COR-L47 (cell line): Measurements from ENCODE around the gene BTD.
"Not testable (repeated sequence)": the region's sequence is repeated elsewhere in the genome, so short reads cannot be mapped to it uniquely, and the experiment has no call there.

Experiments
- DNase-seq: peaks from one replicate; lab custom pipeline; 2025; lab: John Stamatoyannopoulos, UW

BTD gene

DNA sequence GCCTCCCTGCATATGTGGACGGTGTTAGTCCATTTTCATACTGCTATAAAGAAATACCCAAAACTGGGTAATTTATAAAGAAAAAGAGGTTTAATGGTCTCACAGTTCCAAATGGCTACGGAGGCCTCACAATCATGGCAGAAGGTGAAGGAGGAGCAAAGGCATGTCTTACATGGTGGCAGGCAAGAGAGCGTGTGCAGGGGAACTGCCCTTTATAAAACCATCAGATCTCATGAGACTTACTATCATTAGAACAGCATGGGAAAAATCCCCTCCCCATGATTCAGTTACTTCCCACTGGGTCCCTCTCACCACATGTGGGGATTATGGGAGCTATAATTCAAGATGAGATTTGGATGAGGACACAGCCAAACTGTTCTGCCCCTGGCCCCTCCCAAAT, 1.3 kb downstream of the BTD start:
- not testable (repeated sequence) for DNase-seq

DNA sequence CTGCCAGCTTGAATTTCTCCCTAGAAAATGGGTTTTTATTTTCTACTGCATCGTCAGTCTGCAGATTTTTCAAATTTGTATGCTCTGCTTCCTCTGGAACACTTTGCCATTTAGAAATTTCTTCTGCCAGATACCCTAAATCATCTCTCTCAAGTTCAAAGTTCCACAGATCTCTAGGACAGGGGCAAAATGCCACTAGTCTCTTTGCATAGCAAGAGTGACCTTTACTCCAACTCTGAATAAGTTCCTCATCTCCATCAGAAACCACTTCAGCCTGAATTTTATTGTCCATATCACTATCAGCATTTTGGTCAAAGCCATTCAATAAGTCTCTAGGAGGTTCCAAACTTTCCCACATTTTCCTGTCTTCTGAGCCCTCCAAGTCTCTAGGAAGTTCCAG, 3.0 kb downstream of the BTD start:
- DNase-seq, result not testable (repeated sequence)

DNA sequence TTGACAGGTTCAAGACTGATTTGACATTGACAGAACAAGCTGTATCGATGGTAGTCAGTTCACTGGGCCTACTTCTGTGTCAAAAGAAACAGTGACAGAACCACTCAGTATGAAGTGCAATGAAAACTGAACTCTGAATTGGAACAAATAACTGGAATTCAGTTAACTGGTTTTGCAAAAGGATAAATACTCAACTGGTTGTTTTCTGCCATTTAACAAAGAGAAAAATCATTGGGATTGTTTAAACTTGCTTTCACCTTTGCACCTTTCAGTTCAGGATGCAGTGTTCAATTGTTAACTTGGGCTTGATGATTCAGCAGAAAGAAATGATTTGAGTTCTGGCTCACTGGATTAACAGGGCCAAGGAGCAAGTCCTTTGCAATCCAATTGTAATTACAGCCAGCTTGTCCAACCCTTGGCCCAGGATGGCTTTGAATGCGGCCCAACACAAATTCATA, 4.9 kb downstream of the BTD start:
- no peak for DNase-seq

DNA sequence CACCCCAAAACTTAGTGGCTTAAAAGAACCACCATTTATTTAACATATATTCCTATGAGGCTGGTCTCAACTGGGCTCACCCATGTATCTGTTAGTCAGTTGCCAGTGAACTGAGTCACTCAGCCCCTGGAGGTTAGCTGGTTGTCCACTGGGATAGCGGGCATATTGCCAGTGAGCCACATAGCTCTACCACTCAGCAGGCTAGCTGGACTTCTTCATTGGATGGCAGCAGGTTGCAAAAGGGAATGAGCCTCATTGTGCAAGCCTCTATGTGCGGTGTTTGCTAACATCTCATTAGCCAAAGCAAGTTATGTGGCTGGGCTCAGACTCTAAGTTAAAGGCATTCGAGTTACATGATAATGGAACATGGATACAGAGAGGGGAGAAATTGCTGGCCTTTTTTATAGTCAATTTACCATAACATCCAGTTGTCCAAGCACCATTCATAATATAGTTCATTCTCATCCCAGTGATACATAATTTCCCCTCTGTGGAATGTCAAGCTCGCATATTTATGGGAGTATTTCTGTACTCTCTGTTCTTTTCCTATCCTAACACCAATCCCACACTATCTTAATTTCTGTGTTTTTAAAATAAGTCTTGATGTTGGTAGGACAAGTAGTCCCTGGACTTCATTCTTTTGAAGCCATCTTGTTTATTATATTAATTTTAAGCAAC, 8.7 kb downstream of the BTD start:
- DNase-seq, result no peak

DNA sequence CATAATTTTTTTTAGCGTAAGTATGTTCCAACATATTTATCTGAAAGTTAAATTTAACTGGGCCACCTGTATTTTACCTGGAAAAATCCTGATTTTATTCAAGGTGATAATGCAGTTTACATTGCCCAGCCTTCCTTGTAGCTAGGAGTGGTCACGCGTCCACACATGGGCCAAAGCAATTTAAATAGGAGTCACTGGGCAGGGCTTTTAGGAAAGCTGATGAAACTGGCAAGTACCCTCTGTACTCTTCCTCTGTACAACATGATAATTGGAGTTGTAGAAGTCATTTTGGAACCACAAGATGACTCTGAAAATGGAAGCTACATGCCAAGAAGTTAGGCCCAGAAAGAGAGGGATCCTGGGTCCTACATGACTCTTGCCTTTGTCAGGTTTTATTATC, 9.5 kb downstream of the BTD start:
- DNase-seq, result no peak

DNA sequence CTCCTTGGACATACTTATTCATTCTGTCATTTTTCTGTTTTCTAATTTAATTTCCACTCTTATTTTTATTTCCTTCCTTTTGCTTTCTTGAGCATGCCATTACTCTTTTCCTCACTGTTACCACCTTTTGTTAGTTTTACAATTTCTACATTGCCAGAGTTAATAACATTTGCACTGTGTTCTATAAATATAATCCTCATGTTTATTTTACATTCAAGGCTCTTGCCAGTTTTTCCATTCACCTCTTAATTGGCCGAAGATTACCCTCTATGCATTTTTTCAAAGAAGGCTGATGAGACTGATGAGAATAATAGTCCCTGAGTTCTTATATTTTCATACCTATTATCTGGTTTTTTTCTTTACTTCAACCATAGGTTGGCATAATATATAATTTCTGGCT, 10.5 kb downstream of the BTD start:
- DNase-seq, result no peak

DNA sequence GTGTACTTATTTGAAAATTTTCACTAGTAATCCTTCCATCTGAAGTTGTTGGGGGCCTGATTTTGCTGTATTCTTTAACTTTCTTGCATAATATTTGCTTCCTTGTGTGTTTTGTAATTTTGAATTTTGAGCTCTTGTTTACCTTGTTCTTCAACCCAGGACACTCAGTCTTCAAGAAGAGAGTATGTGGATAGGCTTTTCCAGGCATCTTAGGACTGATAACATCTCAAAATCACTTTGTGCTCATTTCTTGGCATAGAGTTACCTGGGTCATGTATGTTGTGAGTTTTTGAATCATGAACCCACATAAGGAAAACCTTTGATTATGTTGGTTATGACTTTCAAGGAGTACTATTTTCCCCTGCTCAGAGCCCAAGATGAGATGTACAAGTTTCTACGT, 13.4 kb downstream of the BTD start:
- no peak for DNase-seq

DNA sequence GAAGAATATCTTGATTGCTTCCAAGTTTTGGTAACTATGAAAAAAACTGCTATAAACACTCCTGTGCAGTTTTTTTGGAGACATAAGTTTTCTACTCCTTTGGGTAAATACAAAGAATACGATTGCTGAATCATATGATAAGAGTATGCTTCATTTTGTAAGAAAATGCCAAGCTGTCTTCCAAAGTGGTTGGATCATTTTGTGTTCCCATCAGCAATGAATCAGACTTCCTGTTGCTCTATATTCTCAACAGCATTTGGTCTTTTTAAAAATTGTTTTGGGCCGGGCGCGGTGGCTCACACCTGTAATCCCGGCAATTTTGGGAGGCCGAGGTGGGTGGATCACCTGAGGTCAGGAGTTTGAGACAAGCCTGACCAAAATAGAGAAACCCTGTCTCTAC, 14.5 kb downstream of the BTD start:
- DNase-seq, result no peak

DNA sequence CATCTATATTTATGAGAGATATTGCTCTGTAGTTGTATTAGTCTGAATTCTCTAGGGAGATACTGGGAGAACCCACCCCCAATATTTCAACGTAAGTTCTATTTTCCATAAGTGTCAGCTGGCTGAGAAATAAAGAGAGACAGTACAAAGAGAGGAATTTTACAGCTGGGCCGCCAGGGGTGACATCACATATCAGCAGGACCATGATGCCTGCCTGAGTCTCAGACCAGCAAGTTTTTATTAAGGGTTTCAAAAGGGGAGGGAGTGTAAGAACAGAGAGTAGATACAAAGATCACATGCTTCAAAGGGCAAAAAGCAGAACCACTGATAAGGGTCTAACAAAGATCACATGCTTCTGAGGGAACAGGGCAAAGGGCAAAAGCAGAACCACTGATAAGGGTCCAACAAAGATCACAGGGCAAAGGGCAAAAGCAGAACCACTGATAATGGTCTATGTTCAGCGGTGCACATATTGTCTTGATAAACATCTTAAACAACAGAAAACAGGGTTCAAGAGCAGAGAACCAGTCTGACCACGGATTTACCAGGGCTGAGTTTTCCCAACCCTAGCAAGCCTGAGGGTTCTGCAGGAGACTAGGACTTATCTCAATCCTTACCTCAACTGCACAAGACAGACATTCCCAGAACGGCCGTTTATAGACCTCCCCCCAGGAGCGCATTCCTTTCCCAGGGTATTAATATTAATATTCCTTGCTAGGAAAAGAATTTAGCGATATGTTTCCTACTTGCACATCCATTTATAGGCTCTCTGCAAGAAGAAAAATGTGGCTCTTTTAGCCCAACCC, 18.3 kb downstream of the BTD start:
- DNase-seq, result not testable (repeated sequence)

DNA sequence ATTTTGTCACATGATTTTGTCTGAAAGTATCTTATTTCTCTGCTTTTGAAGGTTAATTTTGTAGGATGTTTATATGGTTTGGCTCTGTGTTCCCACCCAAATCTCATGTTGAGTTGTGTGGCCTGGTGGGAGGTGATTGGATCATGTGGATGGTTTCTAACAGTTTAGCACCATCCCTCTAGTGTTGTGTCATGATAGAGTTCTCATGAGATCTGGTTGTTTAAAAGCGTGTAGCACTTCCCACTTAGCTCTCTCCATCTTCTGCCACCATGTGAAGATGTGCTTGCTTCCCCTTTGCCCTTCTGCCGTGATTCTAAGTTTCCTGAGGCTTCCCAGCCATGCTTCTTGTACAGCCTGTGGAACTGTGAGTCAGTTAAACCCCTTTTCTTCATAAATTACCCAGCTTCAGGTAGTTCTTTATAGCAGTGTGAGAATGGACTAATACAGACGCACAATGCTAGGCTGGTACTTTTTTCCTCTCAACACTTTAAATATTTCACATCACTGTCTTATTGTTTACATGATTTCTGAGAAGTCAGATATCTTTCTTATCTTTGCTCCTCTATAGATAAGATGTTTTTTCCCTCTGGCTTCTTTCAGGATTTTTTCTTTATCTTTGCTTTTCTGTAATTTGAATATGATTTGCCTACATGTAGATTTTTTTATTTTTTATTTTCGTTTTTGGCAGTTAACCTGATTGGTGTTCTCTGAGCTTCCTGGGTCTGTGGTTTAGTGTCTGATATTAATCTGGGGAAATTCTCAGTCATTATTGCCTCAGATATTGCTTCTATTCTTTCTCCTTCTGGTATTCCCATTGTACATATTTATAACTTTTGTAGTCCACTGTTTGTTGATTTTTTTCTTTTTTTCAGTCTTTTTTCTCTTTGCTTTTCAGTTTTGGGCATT, 22.2 kb downstream of the BTD start:
- no peak for DNase-seq

DNA sequence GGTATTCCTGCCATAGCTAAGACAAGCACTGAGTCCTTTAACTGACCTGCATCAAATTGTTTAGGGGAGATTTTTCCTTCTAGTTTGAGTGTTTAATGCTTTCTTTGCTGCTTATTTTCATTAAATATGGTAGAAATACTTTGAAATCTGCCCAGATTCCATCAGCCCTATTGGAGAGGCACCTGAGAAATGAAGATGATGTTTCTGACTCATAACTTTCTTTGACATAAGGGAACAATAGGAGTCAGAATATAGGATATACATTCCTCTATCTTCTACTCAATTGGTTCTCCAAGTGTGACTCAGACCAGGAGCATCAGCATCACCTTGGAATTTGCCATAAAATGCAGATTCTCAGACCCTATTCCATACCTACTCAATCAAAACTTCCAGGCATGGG, 27.4 kb downstream of the BTD start:
- DNase-seq, result no peak

DNA sequence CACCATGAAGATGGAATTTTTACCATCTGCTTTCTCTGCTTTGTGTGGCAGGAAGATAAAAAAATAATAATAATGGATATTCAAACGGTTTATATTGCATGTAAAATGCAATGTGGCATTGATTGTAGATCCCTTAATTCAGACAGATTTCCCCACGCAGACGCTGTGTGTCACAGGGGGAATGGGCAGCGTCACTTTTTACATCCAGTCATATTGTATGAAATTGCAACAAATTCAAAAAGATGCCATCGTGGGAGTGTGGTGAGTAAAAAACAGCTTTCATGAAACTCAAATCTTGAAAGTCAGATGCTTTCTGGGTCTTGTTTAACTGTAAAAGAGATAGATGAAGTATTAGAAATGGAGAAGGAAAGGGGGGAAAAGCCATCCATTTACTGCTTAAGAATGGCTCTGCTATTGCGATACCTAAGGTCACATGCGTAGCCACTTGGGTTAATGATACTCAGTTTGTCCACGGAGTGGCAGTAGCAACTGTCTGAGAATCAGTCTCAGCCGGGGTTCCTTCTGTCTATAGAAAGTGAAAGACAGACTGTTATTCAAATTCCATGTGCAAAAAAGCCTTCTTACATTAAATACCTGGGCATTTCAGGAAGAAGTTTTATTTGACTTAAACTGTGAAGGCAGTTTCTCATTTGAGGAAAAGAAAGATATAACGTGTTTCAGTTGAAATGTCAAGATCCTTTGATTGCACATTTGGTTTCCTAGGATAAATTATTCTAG, 28.5 kb downstream of the BTD start:
- no peak for DNase-seq

DNA sequence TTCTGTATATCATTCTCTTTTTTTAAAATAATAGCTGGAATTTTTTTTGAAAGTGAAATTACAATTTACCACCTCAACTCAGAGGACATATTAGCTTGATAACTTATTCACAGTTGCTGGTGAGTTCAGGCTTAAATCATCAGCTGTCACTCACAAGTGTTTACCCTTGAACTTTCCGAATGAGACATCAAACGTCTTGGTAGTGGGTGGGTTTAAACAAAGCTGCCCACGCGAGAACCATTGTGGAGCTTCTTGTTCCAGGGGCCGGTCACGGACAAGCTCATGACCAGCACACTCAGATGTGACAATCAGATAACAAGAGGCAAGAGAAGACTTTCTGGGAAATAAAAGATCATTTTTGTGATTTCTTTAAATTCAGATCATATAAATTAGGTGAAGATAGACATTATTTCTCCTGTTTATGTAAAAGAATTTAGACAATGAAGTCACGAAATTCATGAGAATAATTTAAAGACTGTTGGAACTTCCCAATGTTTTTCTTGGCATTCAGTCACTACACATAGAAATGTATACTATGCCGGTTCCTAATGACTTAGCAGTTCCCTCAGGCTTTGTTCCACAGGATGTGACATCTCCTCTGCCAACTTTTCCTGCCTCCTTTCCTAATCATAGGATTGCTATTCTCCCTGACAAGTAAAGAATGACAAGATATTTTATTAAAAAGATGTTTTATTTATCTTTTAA, 29.3 kb downstream of the BTD start:
- DNase-seq, result no peak

DNA sequence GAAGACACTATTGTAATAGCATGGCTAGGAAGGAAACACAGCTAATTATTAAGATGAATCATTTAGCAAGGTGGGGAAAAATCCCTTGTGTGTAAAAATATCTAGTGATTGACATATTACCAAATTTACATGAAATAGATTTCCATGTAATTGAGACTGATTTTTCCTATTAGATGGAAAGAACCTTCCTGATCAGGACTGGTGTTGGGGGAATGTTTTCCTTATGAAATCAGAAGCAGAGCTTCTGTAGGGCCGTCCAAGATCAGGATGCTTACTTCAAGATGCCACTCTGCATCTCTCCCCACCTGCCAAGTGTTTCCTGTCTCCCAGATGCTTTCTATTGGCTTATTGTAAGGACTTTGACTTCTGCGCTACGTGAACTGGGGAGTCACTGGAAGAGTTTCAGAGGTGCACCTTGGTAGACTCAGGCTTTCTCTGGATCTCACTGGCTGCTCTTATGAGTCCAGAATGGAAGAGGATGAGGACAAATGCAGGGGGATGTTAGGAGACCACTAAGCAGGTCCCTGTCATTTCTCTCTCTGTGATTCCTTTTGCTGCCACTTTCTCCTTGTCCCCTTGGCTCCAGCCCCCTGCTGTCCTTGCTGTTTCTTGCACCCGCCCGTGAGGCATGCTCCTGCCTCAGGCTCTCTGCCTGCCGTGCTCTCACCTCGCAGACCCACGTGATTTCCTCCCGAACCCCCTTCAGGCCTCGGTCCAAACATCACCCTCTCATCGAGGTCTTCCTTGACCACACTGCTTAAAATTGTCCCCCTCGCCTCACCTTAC, 30.1 kb downstream of the BTD start:
- DNase-seq, result no peak

DNA sequence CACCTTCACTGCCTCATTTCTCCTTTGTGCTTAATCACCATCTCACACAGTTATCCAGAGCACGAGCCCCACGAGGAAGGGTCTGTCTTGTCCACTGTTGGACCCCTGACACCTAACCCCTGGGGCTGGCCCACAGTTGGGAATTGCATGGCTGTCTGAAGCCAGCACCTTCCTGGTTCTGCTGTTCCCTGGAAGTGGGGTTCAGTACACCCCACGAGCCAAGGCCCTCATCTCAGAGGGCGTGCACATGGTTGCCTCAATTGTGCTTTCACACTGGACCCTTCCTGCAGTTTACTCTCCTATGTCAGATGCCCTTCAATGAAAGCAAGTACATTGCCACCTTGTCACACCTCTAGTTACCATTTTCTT, 30.7 kb downstream of the BTD start:
- no peak for DNase-seq

DNA sequence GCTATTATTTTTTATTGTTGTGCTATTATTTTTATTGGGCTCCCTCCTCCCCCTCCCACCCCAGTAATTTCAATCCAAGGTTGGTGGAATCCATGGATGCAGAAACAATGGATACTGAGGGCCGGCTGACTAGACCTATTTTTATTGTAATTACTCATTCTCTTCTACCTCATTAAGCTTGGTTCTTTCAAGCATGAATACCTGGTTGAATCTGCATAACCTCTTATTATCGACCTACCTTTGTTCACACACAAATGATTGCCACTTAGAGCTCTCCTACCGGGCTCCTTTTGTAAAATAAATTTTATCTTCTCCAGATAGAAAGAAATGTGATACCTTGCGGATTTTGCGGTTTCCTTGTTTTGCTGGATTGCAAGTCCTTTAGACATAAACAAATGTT, 31.6 kb downstream of the BTD start:
- DNase-seq, result peak; percentile 54

DNA sequence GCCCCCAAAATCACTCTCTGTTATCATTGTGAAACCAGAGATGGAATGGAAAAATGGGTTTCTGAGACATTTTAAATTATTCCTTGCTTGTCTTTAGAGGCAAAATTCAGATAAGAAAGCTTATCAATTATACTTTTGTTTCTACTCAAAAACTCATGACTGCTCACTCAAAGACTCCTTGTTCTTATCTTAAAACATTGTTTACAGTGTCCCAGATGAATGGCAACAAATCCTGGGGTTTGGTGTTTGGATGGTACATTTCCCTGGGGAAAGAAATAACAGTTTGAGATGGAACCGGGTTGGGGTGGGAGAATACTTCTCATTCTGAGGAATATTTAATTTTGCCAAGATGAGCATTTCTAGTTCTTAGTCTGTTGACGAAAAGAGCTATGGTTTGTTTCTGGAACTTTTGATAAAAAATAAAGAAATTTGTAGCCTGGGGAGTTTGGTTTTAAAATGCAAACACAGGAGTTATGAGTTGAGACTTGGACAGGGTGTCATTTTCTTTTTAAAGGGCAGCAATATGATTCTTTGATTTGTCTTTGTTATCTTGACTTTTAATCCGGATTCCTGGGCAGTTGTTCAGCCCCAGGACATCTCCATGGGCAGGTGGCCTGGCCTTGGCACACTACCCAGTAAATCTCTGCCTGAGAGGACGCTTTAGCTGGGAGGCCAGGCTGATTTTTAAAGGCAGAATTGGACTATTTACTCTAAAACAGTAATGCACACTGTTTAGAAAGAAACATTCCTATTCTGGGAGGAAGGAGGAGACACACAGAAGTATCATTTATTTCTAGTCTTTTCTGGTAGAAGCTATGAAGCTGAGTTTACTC, 32.4 kb downstream of the BTD start:
- no peak for DNase-seq

DNA sequence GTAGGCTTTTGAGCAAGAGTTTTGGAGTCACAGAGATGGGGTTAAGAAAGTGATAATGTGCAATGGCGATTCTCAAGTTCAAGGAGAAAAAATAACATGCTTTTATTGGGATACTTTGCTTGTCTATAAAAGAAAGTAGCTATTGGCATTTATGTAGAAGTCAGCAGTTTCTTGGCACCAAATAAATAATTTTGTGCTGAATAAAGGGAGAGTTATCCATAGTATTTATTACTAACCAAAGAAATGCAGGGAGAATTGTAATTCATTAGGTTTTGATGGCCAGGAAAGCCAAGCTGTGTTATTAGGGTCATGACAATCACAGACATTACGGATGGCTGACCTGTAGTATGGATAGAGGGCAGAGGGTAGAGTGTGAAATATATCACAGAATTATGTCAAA, 33.1 kb downstream of the BTD start:
- no peak for DNase-seq

DNA sequence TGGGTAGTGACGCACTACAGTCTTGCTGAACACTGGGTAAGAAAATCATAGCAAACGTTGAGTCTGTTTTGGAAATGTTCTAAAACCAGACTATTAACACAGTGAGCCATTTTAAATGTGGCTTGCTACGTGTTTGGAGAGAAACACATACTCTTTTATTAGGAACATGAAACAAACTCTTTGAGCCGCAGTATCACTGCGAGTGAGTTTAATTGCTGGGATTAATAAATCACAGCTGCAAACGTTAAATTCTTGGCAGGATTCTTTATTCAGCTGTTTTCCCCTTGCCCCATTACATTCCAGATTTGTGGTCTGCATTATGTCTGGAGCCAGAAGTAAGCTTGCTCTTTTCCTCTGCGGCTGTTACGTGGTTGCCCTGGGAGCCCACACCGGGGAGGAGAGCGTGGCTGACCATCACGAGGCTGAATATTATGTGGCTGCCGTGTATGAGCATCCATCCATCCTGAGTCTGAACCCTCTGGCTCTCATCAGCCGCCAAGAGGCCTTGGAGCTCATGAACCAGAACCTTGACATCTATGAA, 33.6 kb downstream of the BTD start:
- no peak for DNase-seq
